RWPE1 (cell line): ENCODE data around the gene ALK.

Source experiments
- CTCF ChIA-PET: fragments of 350-600 bp; sonication (Branson Sonifier 250); formaldehyde crosslinking; extraction: SDS; loops from one replicate; lab custom pipeline; 2021; lab: Yijun Ruan, JAX
- POLR2A ChIA-PET: fragments of 400-600 bp; formaldehyde crosslinking; extraction: SDS; loops from one replicate; lab custom pipeline; 2020; ENCODE audit warnings: antibody characterized with exemption; ENCODE audit not compliant: low non-redundant PET; lab: Yijun Ruan, JAX
- DNase-seq: peaks from one replicate; pipeline ENCODE4 v3.0.0; 2012; ENCODE audit warnings: low spot score
- H3K27ac ChIP-seq: fragments of 450-650 bp; 2 replicates; pipeline ENCODE4 v1.5.1; 2017
- TF ChIP-seq, protein P1 (sequence below): fragments of 450-650 bp; conservative IDR thresholded peaks from 2 replicates; pipeline ENCODE4 v1.5.1; 2017; ENCODE audit warnings: low read depth, mild to moderate bottlenecking

ALK gene

DNA sequence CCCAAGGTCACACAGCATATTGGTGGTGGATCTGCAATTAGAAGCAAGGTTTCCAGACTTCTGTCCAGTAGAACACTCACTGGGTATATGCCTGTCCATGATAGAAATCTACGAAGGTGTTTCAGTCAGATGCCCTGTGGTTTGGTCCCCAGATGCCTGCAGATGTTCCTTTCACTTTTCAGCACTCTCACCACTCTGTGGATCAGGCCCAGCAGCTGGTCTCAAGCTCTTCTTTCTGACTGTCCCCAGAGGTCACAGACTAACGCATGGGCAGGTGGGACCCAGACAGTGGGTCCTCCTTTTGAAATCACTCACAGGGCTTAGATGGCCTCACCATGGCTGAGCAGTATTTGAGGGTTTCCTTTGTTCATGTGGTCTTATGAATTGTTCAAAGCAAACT, 376.5 kb downstream of the ALK start:
- ChIA-PET CTCF (interaction anchor here (0.6 kb wide), 1 partner anchor 160 kb away, joined by 3 read pairs; no protein-coding TSS in a partner anchor), POLR2A (no interaction called here)
- DNase-seq, result no peak
- H3K27ac ChIP-seq, result no peak overlapping the region
- TF ChIP-seq, protein P1, sequence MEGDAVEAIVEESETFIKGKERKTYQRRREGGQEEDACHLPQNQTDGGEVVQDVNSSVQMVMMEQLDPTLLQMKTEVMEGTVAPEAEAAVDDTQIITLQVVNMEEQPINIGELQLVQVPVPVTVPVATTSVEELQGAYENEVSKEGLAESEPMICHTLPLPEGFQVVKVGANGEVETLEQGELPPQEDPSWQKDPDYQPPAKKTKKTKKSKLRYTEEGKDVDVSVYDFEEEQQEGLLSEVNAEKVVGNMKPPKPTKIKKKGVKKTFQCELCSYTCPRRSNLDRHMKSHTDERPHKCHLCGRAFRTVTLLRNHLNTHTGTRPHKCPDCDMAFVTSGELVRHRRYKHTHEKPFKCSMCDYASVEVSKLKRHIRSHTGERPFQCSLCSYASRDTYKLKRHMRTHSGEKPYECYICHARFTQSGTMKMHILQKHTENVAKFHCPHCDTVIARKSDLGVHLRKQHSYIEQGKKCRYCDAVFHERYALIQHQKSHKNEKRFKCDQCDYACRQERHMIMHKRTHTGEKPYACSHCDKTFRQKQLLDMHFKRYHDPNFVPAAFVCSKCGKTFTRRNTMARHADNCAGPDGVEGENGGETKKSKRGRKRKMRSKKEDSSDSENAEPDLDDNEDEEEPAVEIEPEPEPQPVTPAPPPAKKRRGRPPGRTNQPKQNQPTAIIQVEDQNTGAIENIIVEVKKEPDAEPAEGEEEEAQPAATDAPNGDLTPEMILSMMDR, result no peak

DNA sequence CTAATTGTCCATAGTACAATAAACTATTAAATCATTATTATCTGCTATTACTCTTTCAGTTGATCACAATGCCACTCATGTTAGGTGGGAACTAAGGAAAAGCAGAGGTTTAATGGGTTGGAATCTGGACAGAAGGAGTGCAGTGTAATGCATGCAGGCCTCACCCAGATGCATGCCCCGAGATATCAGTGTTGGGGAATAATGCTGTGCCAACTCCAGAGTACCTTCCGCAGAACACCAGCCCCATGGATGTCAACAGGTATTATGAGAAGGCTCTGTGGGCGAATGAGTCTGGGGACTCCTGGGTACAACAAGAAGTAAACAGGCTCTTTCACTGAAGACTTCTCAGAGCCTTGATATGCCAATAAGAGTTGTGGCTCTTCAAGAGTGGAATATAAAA, 377.4 kb downstream of the ALK start:
- H3K27ac ChIP-seq, result no peak overlapping the region
- TF ChIP-seq, protein P1, result no peak
- CTCF ChIA-PET, result no interaction called here
- POLR2A ChIA-PET, result no interaction called here
- DNase-seq, result no peak

DNA sequence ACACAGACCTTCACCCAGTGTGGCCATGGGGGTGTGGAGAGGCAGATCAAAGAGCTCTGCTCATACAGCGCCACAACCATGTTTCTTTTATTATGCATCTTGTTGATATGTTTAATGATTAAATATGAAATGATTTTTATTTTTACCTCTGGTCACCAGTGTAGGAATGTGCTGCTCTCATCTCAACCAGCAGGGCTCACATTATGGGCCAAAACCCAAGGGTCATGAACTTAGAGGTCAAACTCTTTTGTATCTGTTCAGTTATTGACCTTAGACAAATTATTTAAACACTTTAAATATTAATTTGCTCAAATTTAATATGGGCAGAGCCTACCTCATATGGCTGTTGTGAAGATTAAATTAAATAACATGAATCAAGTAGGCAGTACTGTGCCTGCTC, 386.2 kb downstream of the ALK start:
- ChIA-PET POLR2A (no interaction called here), CTCF (interaction anchor here (0.6 kb wide), 1 partner anchor 167 kb away, joined by 3 read pairs; no protein-coding TSS in a partner anchor)
- TF ChIP-seq, protein P1, result no peak
- no peak for DNase-seq
- no peak overlapping the region for H3K27ac ChIP-seq

DNA sequence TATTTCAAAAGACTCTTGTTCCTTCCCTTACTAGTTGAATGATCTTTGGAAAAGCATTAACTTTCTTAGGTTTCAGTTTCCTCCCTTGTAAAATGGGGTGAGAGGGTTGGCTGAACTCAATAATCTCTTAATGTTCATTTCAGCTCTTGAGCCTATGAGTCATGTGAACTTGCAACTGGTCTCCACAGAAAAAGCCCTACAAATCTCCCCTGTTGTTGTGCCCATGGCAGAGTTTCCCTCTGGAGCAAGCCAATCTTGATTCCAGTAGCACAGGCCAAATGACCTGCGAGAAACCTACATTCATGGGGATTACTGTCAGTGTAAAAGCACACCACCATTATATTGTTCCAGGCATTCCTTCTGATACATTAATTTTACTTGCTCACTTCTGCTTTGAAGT, 388.9 kb downstream of the ALK start:
- POLR2A ChIA-PET, result no interaction called here

DNA sequence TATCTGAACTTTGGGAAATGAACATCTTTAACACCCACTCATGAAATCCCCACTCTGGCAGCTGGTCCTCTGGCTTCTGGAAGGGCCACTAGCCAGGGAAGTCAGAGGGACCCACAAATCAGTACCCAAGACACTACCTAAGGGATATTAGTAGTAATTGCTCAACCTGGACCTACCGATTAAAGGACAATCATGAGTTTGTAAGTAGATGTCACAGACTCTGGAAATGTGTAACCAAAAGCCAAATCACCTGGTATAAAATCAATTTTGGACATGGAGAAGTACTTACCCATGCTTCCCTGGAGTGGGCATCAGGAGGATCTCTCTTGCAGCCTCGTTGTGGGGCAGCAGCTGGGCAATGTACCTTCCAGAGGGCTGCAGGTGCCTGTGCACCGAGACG, 389.8 kb downstream of the ALK start:
- H3K27ac ChIP-seq, result no peak overlapping the region
- no peak for DNase-seq
- CTCF ChIA-PET, result no interaction called here
- TF ChIP-seq, protein P1, result no peak
- POLR2A ChIA-PET, result no interaction called here

More for the DNA sequence above, 388.9 kb downstream of the ALK start:
- TF ChIP-seq, protein P1, result no peak
- DNase-seq, result no peak
- no peak overlapping the region for H3K27ac ChIP-seq
- CTCF ChIA-PET, result no interaction called here

DNA sequence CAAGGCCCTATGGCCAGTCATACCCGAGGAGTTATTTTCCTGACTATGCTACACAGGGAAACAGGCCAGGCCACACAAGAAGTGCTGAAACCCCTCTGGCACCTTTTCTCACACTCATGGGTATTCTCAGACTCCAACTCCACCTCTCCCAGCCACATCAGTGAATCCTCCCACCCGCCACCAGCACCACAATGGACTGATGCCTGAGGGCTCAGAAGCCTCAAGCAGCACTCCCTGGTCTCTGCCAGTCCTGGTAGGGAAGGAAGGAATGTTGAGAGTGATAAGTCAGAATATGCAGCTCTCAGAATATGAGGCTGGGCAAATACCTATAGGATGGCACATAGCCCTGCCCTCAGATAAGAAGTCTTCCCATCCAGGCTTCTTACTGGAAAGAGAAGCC, 391.1 kb downstream of the ALK start:
- no peak overlapping the region for H3K27ac ChIP-seq
- TF ChIP-seq, protein P1, result no peak
- ChIA-PET CTCF (no interaction called here), POLR2A (no interaction called here)
- no peak for DNase-seq
